ENCODE results near the gene OR52E8.
A peak's percentile ranks its signal among the peaks of the same experiment; 100 is the strongest.

Gene OR52E8

GRCh38 chr11:5857590-5857989 lies at the start of gene OR52E8:
Gene OR52E8, minus strand, starts transcription at chr11:5857690. Its CDS starts 0 bp downstream, at chr11:5857690.
- no peak for DNase-seq

- DNase-seq, result no peak
Measured at GRCh38 chr11:5899534-5899933, 42.0 kb upstream of the OR52E8 start.

GRCh38 chr11:5892908-5893307 lies 35.4 kb upstream of the OR52E8 start, which contains the start of gene OR52E5:
Gene OR52E5, plus strand, starts transcription at chr11:5893208. Its CDS starts 7,569 bp downstream, at chr11:5900777.
- DNase-seq, result no peak

GRCh38 chr11:5891216-5891800 lies 33.8 kb upstream of the OR52E8 start:
- DNase-seq, result no peak

GRCh38 chr11:5887661-5888060 lies 30.2 kb upstream of the OR52E8 start:
- no peak for DNase-seq

GRCh38 chr11:5887172-5887571 lies 29.7 kb upstream of the OR52E8 start:
- DNase-seq, result no peak

- DNase-seq, result no peak
Measured at GRCh38 chr11:5881756-5882155, 24.3 kb upstream of the OR52E8 start.

- no peak for DNase-seq
Measured at GRCh38 chr11:5880329-5880728, 22.8 kb upstream of the OR52E8 start, which contains the start of gene OR52E4. Gene OR52E4, plus strand, starts transcription at chr11:5880629. Its CDS starts 3,664 bp downstream, at chr11:5884293.

GRCh38 chr11:5878564-5878963 lies 21.1 kb upstream of the OR52E8 start:
- no peak for DNase-seq

GRCh38 chr11:5865826-5866225 lies 8.3 kb upstream of the OR52E8 start:
- DNase-seq, result no peak

GRCh38 chr11:5851002-5851401 lies 6.5 kb downstream of the OR52E8 start:
- no peak for DNase-seq

GRCh38 chr11:5847711-5848110 lies 9.8 kb downstream of the OR52E8 start:
- no peak for DNase-seq

- no peak for DNase-seq
Measured at GRCh38 chr11:5846701-5847100, 10.8 kb downstream of the OR52E8 start.

GRCh38 chr11:5841797-5842196 lies 15.7 kb downstream of the OR52E8 start, which contains the start of gene OR52E6:
Gene OR52E6, minus strand, starts transcription at chr11:5841897. Its CDS starts 0 bp downstream, at chr11:5841897.
- DNase-seq, result no peak

GRCh38 chr11:5837695-5838094 lies 19.8 kb downstream of the OR52E8 start:
- no peak for DNase-seq

GRCh38 chr11:5833446-5833845 lies 24.0 kb downstream of the OR52E8 start:
- no peak for DNase-seq

GRCh38 chr11:5831196-5831829 lies 26.2 kb downstream of the OR52E8 start:
- DNase-seq, result no peak

- DNase-seq, result no peak
Measured at GRCh38 chr11:5818245-5818886, 39.1 kb downstream of the OR52E8 start.

- DNase-seq, result peak in 1 of 2 donors; percentile 0
Measured at GRCh38 chr11:5815534-5815933, 42.0 kb downstream of the OR52E8 start.

GRCh38 chr11:5809905-5810795 lies 47.3 kb downstream of the OR52E8 start:
- DNase-seq, result no peak

- peak in 1 of 2 donors; percentile 0 for DNase-seq
Measured at GRCh38 chr11:5809122-5809519, 48.4 kb downstream of the OR52E8 start.

- peak; percentile 71 to 77 for DNase-seq
Measured at GRCh38 chr11:5808500-5809121, 48.9 kb downstream of the OR52E8 start, which contains the start of gene OR52N2. Gene OR52N2, plus strand, starts transcription at chr11:5808924. Its CDS starts 11,412 bp downstream, at chr11:5820336.
